Hematopoietic multipotent progenitor cell treated with erythropoietin and hydrocortisone succinate and interleukin-3 and kit ligand, for 4 days (in vitro differentiated cells): ENCODE results near the gene CPN2.

Experiments used
- DNase-seq: peaks from one replicate; pipeline ENCODE4 v3.0.0-alpha.2; 2015

The CPN2 gene

GRCh38 chr3:194327218-194328052, 23.7 kb downstream of the CPN2 start:
- DNase-seq = no peak

GRCh38 chr3:194326968-194327217, 24.2 kb downstream of the CPN2 start:
- DNase-seq = no peak

- DNase-seq = peak; percentile 47
These were observed 24.7 kb downstream of the CPN2 start for GRCh38 chr3:194326192-194326967.

- peak; percentile 58 for DNase-seq
These were observed 25.5 kb downstream of the CPN2 start for GRCh38 chr3:194325424-194326153.

- no peak for DNase-seq
These were observed 26.3 kb downstream of the CPN2 start for GRCh38 chr3:194324823-194325327.

GRCh38 chr3:194323785-194324735, 27.1 kb downstream of the CPN2 start:
- peak; percentile 86 for DNase-seq

- peak; percentile 87 for DNase-seq
These were observed 28.4 kb downstream of the CPN2 start for GRCh38 chr3:194322678-194323211.

GRCh38 chr3:194321693-194322640, 29.2 kb downstream of the CPN2 start:
- no peak for DNase-seq

GRCh38 chr3:194320744-194321243, 30.3 kb downstream of the CPN2 start:
- DNase-seq = no peak

GRCh38 chr3:194320100-194320499, 31.0 kb downstream of the CPN2 start:
- no peak for DNase-seq

- DNase-seq = no peak
These were observed 32.5 kb downstream of the CPN2 start for GRCh38 chr3:194318511-194319161.

GRCh38 chr3:194316918-194317317, 34.2 kb downstream of the CPN2 start:
- no peak for DNase-seq

- DNase-seq = no peak
These were observed 35.2 kb downstream of the CPN2 start for GRCh38 chr3:194315965-194316361.

GRCh38 chr3:194315088-194315964, 35.8 kb downstream of the CPN2 start:
- peak; percentile 91 for DNase-seq

- DNase-seq = no peak
These were observed 36.6 kb downstream of the CPN2 start for GRCh38 chr3:194314388-194315068.

- DNase-seq = no peak
These were observed 37.4 kb downstream of the CPN2 start for GRCh38 chr3:194313560-194314387.

GRCh38 chr3:194312743-194313281, 38.3 kb downstream of the CPN2 start:
- DNase-seq = peak; percentile 41
